ENCODE data around the gene KATNIP. TPM values are rescaled to one million over a fixed set of nuclear protein-coding genes. Genes with fewer than 3 reads are reported as not detected.

The KATNIP gene
- total and polyA plus RNA-seq, 9 of the 15 experiments (the other 6 are each of a cell fraction or from before 2014, with no cell fraction given), result 1.7 to 13.2 (median 8.0) TPM

DNA sequence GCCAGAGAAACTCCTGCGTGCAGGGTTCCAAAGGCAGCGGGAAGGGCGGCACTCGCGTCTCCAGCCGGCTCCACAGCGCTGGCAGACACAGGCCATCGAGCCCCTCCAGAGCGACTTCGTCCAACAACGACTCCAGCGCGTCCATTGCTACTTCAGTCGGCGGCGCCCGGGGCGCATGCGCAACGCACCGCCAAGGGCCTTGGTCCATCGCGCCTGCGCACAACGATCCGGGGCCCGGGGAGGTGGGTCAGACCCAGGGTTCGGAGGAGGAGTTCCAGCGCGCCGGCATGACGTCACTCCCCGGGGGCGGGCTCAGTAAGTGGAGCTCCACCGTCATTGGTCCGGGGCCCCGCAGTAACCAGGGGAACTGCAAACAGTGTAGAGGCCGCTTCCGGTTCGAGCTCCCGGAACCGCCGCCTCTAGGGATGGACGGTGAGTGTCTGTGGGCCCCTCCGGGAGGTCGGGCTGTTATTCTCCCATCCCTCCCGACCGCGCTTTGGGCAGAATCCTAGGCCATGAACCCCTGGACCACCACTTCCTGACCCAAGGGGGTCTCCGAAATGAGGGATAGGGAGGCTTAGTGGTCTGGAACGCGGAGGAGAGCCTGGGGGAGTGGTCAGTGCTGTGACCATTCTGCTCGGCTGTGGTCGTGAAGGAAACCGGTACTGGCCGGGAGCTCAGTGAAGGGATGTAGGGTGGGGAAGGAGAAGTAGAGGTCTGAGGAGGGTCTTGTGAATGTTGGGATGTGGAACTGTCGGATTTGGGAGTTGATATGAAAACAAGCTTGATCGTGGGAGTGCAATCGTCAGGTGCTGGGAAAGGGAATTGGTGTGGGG lies at the start of gene KATNIP, which contains the start of gene GTF3C1 (continued):
- TF ChIP-seq, protein P1, sequence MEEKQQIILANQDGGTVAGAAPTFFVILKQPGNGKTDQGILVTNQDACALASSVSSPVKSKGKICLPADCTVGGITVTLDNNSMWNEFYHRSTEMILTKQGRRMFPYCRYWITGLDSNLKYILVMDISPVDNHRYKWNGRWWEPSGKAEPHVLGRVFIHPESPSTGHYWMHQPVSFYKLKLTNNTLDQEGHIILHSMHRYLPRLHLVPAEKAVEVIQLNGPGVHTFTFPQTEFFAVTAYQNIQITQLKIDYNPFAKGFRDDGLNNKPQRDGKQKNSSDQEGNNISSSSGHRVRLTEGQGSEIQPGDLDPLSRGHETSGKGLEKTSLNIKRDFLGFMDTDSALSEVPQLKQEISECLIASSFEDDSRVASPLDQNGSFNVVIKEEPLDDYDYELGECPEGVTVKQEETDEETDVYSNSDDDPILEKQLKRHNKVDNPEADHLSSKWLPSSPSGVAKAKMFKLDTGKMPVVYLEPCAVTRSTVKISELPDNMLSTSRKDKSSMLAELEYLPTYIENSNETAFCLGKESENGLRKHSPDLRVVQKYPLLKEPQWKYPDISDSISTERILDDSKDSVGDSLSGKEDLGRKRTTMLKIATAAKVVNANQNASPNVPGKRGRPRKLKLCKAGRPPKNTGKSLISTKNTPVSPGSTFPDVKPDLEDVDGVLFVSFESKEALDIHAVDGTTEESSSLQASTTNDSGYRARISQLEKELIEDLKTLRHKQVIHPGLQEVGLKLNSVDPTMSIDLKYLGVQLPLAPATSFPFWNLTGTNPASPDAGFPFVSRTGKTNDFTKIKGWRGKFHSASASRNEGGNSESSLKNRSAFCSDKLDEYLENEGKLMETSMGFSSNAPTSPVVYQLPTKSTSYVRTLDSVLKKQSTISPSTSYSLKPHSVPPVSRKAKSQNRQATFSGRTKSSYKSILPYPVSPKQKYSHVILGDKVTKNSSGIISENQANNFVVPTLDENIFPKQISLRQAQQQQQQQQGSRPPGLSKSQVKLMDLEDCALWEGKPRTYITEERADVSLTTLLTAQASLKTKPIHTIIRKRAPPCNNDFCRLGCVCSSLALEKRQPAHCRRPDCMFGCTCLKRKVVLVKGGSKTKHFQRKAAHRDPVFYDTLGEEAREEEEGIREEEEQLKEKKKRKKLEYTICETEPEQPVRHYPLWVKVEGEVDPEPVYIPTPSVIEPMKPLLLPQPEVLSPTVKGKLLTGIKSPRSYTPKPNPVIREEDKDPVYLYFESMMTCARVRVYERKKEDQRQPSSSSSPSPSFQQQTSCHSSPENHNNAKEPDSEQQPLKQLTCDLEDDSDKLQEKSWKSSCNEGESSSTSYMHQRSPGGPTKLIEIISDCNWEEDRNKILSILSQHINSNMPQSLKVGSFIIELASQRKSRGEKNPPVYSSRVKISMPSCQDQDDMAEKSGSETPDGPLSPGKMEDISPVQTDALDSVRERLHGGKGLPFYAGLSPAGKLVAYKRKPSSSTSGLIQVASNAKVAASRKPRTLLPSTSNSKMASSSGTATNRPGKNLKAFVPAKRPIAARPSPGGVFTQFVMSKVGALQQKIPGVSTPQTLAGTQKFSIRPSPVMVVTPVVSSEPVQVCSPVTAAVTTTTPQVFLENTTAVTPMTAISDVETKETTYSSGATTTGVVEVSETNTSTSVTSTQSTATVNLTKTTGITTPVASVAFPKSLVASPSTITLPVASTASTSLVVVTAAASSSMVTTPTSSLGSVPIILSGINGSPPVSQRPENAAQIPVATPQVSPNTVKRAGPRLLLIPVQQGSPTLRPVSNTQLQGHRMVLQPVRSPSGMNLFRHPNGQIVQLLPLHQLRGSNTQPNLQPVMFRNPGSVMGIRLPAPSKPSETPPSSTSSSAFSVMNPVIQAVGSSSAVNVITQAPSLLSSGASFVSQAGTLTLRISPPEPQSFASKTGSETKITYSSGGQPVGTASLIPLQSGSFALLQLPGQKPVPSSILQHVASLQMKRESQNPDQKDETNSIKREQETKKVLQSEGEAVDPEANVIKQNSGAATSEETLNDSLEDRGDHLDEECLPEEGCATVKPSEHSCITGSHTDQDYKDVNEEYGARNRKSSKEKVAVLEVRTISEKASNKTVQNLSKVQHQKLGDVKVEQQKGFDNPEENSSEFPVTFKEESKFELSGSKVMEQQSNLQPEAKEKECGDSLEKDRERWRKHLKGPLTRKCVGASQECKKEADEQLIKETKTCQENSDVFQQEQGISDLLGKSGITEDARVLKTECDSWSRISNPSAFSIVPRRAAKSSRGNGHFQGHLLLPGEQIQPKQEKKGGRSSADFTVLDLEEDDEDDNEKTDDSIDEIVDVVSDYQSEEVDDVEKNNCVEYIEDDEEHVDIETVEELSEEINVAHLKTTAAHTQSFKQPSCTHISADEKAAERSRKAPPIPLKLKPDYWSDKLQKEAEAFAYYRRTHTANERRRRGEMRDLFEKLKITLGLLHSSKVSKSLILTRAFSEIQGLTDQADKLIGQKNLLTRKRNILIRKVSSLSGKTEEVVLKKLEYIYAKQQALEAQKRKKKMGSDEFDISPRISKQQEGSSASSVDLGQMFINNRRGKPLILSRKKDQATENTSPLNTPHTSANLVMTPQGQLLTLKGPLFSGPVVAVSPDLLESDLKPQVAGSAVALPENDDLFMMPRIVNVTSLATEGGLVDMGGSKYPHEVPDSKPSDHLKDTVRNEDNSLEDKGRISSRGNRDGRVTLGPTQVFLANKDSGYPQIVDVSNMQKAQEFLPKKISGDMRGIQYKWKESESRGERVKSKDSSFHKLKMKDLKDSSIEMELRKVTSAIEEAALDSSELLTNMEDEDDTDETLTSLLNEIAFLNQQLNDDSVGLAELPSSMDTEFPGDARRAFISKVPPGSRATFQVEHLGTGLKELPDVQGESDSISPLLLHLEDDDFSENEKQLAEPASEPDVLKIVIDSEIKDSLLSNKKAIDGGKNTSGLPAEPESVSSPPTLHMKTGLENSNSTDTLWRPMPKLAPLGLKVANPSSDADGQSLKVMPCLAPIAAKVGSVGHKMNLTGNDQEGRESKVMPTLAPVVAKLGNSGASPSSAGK (IDR thresholded peaks at IDR 0.05), result no peak
- TF ChIP-seq ZNF175 (CRISPR knock-in tag; IDR thresholded peaks at IDR 0.05; ENCODE audit: low read depth) (no peak), FOXA1 (IDR thresholded peaks at IDR 0.05; ENCODE audit: borderline replicate concordance) (no peak), ARHGAP35 (IDR thresholded peaks at IDR 0.05; ENCODE audit: partially characterized antibody) (no peak), SMARCE1 (IDR thresholded peaks at IDR 0.05) (0 out of 2 replicates have a peak, but pooled peaks have one; percentile 24), ILK (tag; IDR thresholded peaks at IDR 0.05; ENCODE audit: borderline replicate concordance, low read depth) (no peak), NFYB (IDR thresholded peaks at IDR 0.05; ENCODE audit: extremely low read depth, insufficient read length) (peak; percentile 44), NCOA1 (IDR thresholded peaks at IDR 0.05; ENCODE audit: low read depth) (no peak)
- TF ChIP-seq, protein P2, sequence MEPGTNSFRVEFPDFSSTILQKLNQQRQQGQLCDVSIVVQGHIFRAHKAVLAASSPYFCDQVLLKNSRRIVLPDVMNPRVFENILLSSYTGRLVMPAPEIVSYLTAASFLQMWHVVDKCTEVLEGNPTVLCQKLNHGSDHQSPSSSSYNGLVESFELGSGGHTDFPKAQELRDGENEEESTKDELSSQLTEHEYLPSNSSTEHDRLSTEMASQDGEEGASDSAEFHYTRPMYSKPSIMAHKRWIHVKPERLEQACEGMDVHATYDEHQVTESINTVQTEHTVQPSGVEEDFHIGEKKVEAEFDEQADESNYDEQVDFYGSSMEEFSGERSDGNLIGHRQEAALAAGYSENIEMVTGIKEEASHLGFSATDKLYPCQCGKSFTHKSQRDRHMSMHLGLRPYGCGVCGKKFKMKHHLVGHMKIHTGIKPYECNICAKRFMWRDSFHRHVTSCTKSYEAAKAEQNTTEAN (CRISPR knock-in tag; IDR thresholded peaks at IDR 0.05), result no peak
- TF ChIP-seq, protein P3, sequence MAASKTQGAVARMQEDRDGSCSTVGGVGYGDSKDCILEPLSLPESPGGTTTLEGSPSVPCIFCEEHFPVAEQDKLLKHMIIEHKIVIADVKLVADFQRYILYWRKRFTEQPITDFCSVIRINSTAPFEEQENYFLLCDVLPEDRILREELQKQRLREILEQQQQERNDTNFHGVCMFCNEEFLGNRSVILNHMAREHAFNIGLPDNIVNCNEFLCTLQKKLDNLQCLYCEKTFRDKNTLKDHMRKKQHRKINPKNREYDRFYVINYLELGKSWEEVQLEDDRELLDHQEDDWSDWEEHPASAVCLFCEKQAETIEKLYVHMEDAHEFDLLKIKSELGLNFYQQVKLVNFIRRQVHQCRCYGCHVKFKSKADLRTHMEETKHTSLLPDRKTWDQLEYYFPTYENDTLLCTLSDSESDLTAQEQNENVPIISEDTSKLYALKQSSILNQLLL (CRISPR knock-in tag; IDR thresholded peaks at IDR 0.05; ENCODE audit: borderline replicate concordance), result no peak
- TF ChIP-seq, protein P4, sequence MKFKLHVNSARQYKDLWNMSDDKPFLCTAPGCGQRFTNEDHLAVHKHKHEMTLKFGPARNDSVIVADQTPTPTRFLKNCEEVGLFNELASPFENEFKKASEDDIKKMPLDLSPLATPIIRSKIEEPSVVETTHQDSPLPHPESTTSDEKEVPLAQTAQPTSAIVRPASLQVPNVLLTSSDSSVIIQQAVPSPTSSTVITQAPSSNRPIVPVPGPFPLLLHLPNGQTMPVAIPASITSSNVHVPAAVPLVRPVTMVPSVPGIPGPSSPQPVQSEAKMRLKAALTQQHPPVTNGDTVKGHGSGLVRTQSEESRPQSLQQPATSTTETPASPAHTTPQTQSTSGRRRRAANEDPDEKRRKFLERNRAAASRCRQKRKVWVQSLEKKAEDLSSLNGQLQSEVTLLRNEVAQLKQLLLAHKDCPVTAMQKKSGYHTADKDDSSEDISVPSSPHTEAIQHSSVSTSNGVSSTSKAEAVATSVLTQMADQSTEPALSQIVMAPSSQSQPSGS (CRISPR knock-in tag; IDR thresholded peaks at IDR 0.05), result peak; percentile 79; the same call in 1 of the 2 replicates

Data from K562 (cell line).